SK-N-MC (cell line): ENCODE measurements around the gene PIK3R4.

Source experiments
- EZH2 ChIP-seq: fragments of 200-600 bp; sonication (generic); IDR thresholded peaks from one replicate; pipeline ENCODE4 v1.6.1; 2017; ENCODE audit warnings: antibody characterized with exemption
- FOXP2 ChIP-seq: optimal IDR thresholded peaks from 2 replicates; pipeline ENCODE3; 2011; ENCODE audit warnings: mild to moderate bottlenecking, moderate library complexity; ENCODE audit not compliant: insufficient read depth; ENCODE audit errors: extremely low read length, control extremely low read depth
- POLR2AphosphoS5 ChIP-seq: IDR thresholded peaks from 2 replicates; pipeline ENCODE4 v1.6.1; 2012; ENCODE audit warnings: mild to moderate bottlenecking, low read depth, low read length, borderline replicate concordance

GRCh38 chr3:130699765-130700164 lies 46.9 kb downstream of the PIK3R4 start:
- no peak for TF ChIP-seq POLR2AphosphoS5
- no peak for TF ChIP-seq EZH2
- TF ChIP-seq FOXP2 = no peak
